Osteoblast (primary cell): ENCODE data around the gene ANO6. TPM values are rescaled to one million over a fixed set of nuclear protein-coding genes. Genes with fewer than 3 reads are reported as not detected.

Experiments used
- DNase-seq: peaks from one replicate; pipeline ENCODE4 v3.0.0; 2011; ENCODE audit warnings: low spot score, mixed read lengths; ENCODE audit not compliant: insufficient read length; ENCODE audit errors: missing footprints
- H2AFZ ChIP-seq: 2 replicates; pipeline ENCODE4 v1.6.0; 2011; ENCODE audit warnings: mild to moderate bottlenecking, low read length
- H3K27ac ChIP-seq: 2 replicates; pipeline ENCODE4 v1.5.1; 2011; ENCODE audit warnings: mild to moderate bottlenecking, low read depth, low read length, moderate library complexity
- H3K27me3 ChIP-seq: 2 replicates; pipeline ENCODE4 v1.6.0; 2012; ENCODE audit warnings: mild to moderate bottlenecking, control low read depth, inconsistent platforms, low read length, moderate library complexity; ENCODE audit not compliant: insufficient read depth
- H3K36me3 ChIP-seq: 2 replicates; pipeline ENCODE4 v1.5.1; 2011; ENCODE audit warnings: mild to moderate bottlenecking, low read length, control low read depth, moderate library complexity; ENCODE audit not compliant: insufficient read depth
- H3K4me1 ChIP-seq: 2 replicates; pipeline ENCODE4 v1.5.1; 2011; ENCODE audit warnings: mild to moderate bottlenecking, low read length, control low read depth, moderate library complexity; ENCODE audit not compliant: insufficient read depth
- H3K4me2 ChIP-seq: 2 replicates; pipeline ENCODE4 v1.6.0; 2011; ENCODE audit warnings: mild to moderate bottlenecking, low read length; ENCODE audit not compliant: insufficient read depth
- H3K4me3 ChIP-seq: fragments of 200-600 bp; sonication (generic); 3 replicates; pipeline ENCODE4 v1.5.1; 2012; ENCODE audit warnings: mild to moderate bottlenecking, low read length, inconsistent platforms; ENCODE audit not compliant: insufficient read depth
- H3K79me2 ChIP-seq: 2 replicates; pipeline ENCODE4 v1.6.0; 2012; ENCODE audit warnings: mild to moderate bottlenecking, low read length, control low read depth, inconsistent platforms; ENCODE audit not compliant: insufficient read depth
- H3K9me3 ChIP-seq: 2 replicates; pipeline ENCODE4 v1.5.1; 2011; ENCODE audit warnings: low read depth, low read length, control low read depth
- H4K20me1 ChIP-seq: 2 replicates; pipeline ENCODE4 v1.6.0; 2012; ENCODE audit warnings: mild to moderate bottlenecking, low read length, control low read depth; ENCODE audit not compliant: insufficient read depth
- total RNA-seq: library from RNA; depleted of rRNA; stranded (reverse); fragments of >200 nt; gene quantifications from 2 replicates; pipeline ENCODE4 v1.2.3, GENCODE V29; 2012
- TF ChIP-seq, protein P1 (sequence below): IDR thresholded peaks from 2 replicates; pipeline ENCODE4 v1.5.1; 2011; ENCODE audit warnings: mild to moderate bottlenecking, low read depth, low read length, moderate library complexity; ENCODE audit errors: extremely low read depth

ANO6 gene
- total RNA-seq, 1 donor, result 49.9 TPM

DNA sequence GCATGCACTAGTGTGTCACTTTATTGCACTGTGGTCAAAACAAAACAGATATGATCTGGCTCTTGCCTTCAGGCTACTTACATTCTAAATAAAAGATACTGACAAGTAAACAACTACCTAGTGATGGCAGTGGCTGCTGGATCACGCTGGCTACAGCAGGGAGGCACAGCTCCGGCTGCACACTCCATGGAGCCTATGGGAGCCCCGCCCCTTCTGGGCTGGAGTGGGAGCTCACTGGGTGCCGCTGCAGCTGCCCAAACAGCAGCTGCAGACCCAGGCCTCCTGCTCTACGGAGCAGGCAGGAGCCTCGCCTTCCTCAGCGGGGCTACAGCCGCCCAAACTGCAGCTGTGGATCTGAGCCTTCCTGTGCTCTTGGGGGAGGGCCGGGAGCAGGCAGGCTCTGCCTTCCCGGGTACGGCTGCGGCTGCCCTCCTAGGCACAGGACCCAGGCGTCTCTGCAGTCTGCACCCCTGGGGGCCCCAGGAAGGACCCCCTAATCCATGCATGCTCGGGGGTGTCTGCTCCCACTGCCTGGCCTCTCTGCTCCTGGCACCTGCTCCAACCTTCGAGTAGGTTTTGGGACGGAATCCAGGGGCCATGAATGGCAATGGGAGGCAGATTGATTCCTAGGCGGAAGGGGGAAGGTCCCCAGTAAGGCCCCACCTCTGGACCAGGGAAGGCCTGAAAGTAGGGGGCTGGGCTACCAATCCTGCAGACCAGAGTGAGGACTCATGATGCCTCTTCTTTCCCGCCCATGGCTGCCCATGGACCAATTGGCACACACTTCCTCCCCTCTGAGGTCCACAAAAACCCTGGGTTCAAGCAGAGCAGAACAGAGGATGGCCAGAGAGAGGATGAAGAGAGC is 253.1 kb downstream of the ANO6 start:
- Histone ChIP-seq H3K4me1 (no peaks in the 10 kb centered on the region), H3K9me3 (no peaks in the 10 kb centered on the region), H3K4me3 (no peak overlapping the region), H2AFZ (no peak overlapping the region), H3K4me2 (no peak overlapping the region), H3K27ac (no peak overlapping the region), H4K20me1 (no peaks in the 10 kb centered on the region), H3K79me2 (no peaks in the 10 kb centered on the region), H3K36me3 (no peaks in the 10 kb centered on the region), H3K27me3 (peaks cover 4% of the 10 kb centered on the region)
- DNase-seq, result no peak
- TF ChIP-seq, protein P1, sequence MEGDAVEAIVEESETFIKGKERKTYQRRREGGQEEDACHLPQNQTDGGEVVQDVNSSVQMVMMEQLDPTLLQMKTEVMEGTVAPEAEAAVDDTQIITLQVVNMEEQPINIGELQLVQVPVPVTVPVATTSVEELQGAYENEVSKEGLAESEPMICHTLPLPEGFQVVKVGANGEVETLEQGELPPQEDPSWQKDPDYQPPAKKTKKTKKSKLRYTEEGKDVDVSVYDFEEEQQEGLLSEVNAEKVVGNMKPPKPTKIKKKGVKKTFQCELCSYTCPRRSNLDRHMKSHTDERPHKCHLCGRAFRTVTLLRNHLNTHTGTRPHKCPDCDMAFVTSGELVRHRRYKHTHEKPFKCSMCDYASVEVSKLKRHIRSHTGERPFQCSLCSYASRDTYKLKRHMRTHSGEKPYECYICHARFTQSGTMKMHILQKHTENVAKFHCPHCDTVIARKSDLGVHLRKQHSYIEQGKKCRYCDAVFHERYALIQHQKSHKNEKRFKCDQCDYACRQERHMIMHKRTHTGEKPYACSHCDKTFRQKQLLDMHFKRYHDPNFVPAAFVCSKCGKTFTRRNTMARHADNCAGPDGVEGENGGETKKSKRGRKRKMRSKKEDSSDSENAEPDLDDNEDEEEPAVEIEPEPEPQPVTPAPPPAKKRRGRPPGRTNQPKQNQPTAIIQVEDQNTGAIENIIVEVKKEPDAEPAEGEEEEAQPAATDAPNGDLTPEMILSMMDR, result no peak

DNA sequence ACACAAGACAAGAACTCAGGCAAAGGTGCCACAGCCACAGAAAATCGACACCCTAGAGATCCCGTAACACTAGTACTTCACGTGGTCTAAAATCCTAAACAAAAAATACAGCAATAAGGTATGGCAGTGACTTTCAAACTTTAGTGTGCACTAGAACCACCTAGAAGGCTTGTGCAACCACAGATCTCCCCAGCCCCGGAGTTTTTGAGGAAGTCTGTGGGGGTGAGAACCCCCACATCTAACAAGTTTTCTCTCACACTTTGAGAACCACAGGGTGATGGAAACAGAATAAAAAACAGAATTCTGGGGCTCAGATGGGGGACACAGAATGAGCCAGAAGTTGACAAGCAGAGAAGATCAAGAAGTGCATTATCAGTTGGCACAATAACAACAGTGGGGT is 254.0 kb downstream of the ANO6 start:
- no peak overlapping the region for H3K4me3 ChIP-seq
- H3K9me3 ChIP-seq, result no peaks in the 10 kb centered on the region
- no peak overlapping the region for H3K27ac ChIP-seq
- H3K4me1 ChIP-seq, result no peaks in the 10 kb centered on the region
- H3K79me2 ChIP-seq, result no peaks in the 10 kb centered on the region
- no peaks in the 10 kb centered on the region for H4K20me1 ChIP-seq
- H2AFZ ChIP-seq, result no peak overlapping the region
- H3K36me3 ChIP-seq, result no peaks in the 10 kb centered on the region
- TF ChIP-seq, protein P1, result no peak
- no peaks in the 10 kb centered on the region for H3K27me3 ChIP-seq
- H3K4me2 ChIP-seq, result no peak overlapping the region
- DNase-seq, result peak; percentile 21

DNA sequence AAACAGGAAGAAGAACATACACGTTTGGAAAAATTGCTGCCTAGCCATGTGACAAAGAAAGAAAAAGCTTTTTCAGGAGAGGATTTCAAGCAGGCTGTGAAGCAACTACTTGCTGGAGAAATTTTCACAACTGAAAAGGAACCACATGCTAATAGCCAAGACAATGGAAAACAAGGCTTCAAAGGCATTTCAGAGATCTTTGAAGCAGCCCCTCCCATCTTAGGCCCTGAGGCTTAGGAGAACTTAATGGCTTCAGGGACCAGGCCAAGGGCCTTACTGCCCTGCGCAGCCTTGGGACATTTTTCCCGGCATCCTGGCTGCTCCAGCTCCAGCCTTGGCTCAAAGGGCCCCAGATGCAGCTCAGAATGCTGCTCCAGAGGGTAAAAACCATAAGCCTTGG is 257.7 kb downstream of the ANO6 start:
- H2AFZ ChIP-seq, result no peak overlapping the region

DNA sequence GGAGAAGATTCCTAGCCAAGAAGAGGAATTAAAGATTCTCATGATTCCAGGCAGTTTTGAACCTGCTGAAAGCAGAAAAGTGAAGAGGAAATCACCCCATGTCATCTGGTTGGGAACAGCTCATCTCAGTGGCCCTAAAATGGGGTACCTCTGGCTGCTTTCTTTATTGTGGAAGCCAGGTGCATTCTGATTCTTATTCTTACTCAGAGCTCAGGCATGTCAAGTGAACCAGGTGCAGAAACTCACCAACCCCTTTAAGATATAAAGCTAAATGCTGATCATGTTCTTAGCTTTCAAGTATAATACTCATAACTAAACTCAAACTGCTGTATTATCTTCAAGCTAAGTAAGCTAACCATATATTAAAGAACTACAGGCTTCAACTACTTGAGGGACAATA is 259.7 kb downstream of the ANO6 start:
- no peaks in the 10 kb centered on the region for H3K79me2 ChIP-seq
- no peak overlapping the region for H3K4me2 ChIP-seq
- H3K27me3 ChIP-seq, result no peaks in the 10 kb centered on the region
- H3K27ac ChIP-seq, result no peak overlapping the region
- no peaks in the 10 kb centered on the region for H3K9me3 ChIP-seq
- no peaks in the 10 kb centered on the region for H3K4me1 ChIP-seq
- no peak overlapping the region for H3K4me3 ChIP-seq
- TF ChIP-seq, protein P1, result no peak
- H2AFZ ChIP-seq, result no peak overlapping the region
- no peaks in the 10 kb centered on the region for H4K20me1 ChIP-seq
- H3K36me3 ChIP-seq, result no peaks in the 10 kb centered on the region
- no peak for DNase-seq

More for the DNA sequence above, 257.7 kb downstream of the ANO6 start:
- no peak overlapping the region for H3K4me3 ChIP-seq
- no peaks in the 10 kb centered on the region for H3K4me1 ChIP-seq
- DNase-seq, result no peak
- H3K9me3 ChIP-seq, result no peaks in the 10 kb centered on the region
- H3K27ac ChIP-seq, result no peak overlapping the region
- H3K79me2 ChIP-seq, result no peaks in the 10 kb centered on the region
- H3K36me3 ChIP-seq, result no peaks in the 10 kb centered on the region
- no peak overlapping the region for H3K4me2 ChIP-seq
- no peaks in the 10 kb centered on the region for H4K20me1 ChIP-seq
- no peaks in the 10 kb centered on the region for H3K27me3 ChIP-seq
- TF ChIP-seq, protein P1, result no peak
